ENCODE results near the gene ERAS. TPM values are rescaled to one million over a fixed set of nuclear protein-coding genes. Genes with fewer than 3 reads are reported as not detected.

Gene ERAS
- not detected in 2 replicates for total RNA-seq (2014; rRNA removed; shearing (Covaris generic); ENCODE audit: low replicate concordance)

DNA sequence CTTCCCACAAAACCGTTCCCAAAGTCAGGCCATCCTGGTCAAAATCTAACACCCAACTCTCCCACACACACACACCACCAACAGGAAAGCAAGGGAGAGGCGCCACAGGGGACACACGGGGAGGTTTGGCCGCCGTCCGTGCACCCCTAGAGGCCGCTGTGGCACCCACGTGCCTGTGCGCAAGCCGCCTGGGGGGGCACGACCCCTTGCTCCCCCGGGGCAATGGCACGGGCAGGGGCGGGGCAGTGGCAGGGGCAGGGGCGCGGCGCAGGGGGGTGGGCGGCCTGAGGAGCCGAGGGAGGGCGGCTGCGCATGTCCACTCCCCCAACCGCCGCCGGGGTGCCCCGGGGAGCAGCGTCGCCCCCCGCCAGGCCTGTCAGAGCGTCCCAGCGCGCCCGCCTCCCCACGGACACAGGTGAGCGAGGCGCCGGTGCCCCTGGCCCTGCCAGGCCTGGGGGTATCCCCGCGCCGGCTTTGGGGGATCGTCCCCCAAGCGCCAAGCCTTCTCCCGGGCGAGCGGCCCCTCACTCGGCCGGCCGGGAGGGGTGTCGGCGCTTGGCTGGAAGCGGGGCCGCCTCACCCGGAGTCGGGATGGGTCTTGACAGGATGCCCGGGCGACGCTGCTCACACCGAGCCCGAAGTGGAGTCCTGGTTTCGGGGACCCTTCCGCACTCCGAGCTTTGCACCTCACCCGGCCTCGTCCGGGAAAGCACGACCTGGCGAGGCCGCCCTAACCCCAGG is at the start of gene ERAS:
Gene ERAS, plus strand, starts transcription at position 379 of the 741 bp plus-strand sequence. CDS start 2,611 bp downstream, outside the sequence.
- no peak for DNase-seq
- Histone ChIP-seq H3K36me3 (no peaks in the 10 kb centered on the region), H3K9me3 (no peaks in the 10 kb centered on the region)

DNA sequence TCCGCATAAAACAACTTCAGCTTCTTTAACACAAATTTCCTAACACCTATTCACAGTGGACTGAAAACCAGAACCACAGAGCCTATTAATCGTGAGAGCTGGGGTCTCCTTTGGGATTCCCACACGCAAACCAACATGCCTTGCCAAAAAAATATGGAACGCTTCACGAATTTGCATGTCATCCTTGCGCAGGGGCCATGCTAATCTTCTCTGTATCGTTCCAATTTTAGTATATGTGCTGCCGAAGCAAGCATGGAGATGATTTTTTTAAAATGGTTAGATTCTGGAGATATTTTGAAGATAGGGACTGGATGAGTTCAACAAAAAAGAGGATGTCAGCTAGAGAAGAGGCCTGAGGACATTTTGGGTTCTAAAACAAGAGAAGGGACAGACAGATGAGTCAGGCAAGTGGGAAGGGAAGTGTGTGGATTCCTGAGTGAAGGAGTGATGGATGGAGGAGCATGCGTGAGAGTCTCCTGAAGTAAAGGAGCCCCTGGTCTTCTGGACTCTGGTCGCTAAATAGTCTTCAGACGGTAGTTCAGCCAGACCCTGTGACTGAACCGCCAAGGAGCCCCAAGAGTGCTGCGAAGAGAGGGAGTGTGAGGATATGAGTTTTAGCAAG is 49.4 kb upstream of the ERAS start:
- H3K9me3 ChIP-seq: no peaks in the 10 kb centered on the region
- no peak overlapping the region for H3K4me3 ChIP-seq
- no peak for DNase-seq
- H3K27me3 ChIP-seq: no peaks in the 10 kb centered on the region
- H3K36me3 ChIP-seq: no peaks in the 10 kb centered on the region

More for the DNA sequence above, at the start of gene ERAS:
- Histone ChIP-seq H3K4me3 (no peak within 1 kb of the TSS), H3K27me3 (no peaks in the 10 kb centered on the region)

- Histone ChIP-seq H3K4me3 (no peak overlapping the region), H3K27me3 (no peaks in the 10 kb centered on the region), H3K9me3 (no peaks in the 10 kb centered on the region), H3K36me3 (no peaks in the 10 kb centered on the region)
- DNase-seq: no peak
Observed at GRCh38 chrX:48779399-48779798, 46.9 kb upstream of the ERAS start.

- DNase-seq: no peak
- H3K9me3 ChIP-seq: no peaks in the 10 kb centered on the region
Observed at GRCh38 chrX:48781705-48782104, 44.6 kb upstream of the ERAS start.

GRCh38 chrX:48782216-48782615 is 44.1 kb upstream of the ERAS start:
- Histone ChIP-seq H3K4me3 (no peak overlapping the region), H3K27me3 (no peaks in the 10 kb centered on the region), H3K36me3 (no peaks in the 10 kb centered on the region), H3K9me3 (no peaks in the 10 kb centered on the region)
- DNase-seq: no peak

More at GRCh38 chrX:48781705-48782104, 44.6 kb upstream of the ERAS start:
- Histone ChIP-seq H3K27me3 (no peaks in the 10 kb centered on the region), H3K36me3 (no peaks in the 10 kb centered on the region), H3K4me3 (no peak overlapping the region)

- no peaks in the 10 kb centered on the region for H3K9me3 ChIP-seq
- DNase-seq: no peak
- no peaks in the 10 kb centered on the region for H3K36me3 ChIP-seq
- no peak overlapping the region for H3K4me3 ChIP-seq
- no peaks in the 10 kb centered on the region for H3K27me3 ChIP-seq
Observed at GRCh38 chrX:48782795-48783194, 43.5 kb upstream of the ERAS start.

- DNase-seq: no peak
- Histone ChIP-seq H3K4me3 (no peak overlapping the region), H3K9me3 (no peaks in the 10 kb centered on the region), H3K36me3 (no peaks in the 10 kb centered on the region), H3K27me3 (no peaks in the 10 kb centered on the region)
Observed at GRCh38 chrX:48784726-48785125, 41.6 kb upstream of the ERAS start.

DNA sequence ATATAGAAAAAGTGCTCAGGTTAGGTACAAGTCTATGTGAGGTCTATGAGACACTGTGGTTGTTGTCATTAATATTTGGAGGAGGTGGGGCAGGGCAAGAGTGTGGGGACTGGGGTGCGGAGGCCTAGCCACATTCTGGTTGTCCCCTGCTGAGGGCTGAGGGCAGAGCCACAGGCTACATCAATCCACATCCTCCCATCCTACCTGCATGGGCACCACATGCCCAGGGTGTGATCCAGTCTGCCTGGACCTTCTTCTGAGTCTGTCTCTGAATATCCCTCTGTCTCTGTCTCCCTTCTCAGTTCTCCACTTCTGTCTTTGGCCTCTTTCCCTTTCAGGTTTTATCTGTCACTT is 41.1 kb upstream of the ERAS start:
- no peak overlapping the region for H3K4me3 ChIP-seq
- no peaks in the 10 kb centered on the region for H3K36me3 ChIP-seq
- H3K9me3 ChIP-seq: no peaks in the 10 kb centered on the region
- no peaks in the 10 kb centered on the region for H3K27me3 ChIP-seq
- DNase-seq: no peak

- H3K4me3 ChIP-seq: no peak overlapping the region
- no peak for DNase-seq
- H3K9me3 ChIP-seq: no peaks in the 10 kb centered on the region
- H3K36me3 ChIP-seq: no peaks in the 10 kb centered on the region
- H3K27me3 ChIP-seq: no peaks in the 10 kb centered on the region
Observed at GRCh38 chrX:48785540-48786214, 40.6 kb upstream of the ERAS start.

DNA sequence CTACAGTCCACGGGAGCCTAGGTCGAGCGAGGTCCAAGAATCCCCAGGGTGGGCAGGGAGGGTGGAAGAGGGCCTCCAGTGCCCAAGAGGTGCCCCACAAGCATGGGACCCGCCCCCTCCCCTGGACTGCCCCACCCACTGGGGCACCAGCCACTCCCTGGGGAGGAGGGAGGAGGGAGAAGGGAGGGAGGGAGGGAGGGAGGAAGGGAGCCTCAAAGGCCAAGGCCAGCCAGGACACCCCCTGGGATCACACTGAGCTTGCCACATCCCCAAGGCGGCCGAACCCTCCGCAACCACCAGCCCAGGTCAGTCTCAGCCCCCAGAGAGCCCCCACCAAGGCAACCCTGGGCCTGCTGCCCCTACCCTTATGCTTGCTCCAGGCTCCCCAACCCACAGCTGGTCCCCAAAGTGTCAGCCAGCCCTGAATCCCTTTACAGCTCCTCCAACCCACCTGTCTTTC is 39.9 kb upstream of the ERAS start, which contains the start of gene GATA1:
Gene GATA1, plus strand, starts transcription at position 250 of the 460 bp plus-strand sequence. CDS start 4,520 bp downstream, outside the sequence.
- Histone ChIP-seq H3K27me3 (no peaks in the 10 kb centered on the region), H3K4me3 (no peak within 1 kb of the TSS), H3K9me3 (no peaks in the 10 kb centered on the region), H3K36me3 (no peaks in the 10 kb centered on the region)
- no peak for DNase-seq

DNA sequence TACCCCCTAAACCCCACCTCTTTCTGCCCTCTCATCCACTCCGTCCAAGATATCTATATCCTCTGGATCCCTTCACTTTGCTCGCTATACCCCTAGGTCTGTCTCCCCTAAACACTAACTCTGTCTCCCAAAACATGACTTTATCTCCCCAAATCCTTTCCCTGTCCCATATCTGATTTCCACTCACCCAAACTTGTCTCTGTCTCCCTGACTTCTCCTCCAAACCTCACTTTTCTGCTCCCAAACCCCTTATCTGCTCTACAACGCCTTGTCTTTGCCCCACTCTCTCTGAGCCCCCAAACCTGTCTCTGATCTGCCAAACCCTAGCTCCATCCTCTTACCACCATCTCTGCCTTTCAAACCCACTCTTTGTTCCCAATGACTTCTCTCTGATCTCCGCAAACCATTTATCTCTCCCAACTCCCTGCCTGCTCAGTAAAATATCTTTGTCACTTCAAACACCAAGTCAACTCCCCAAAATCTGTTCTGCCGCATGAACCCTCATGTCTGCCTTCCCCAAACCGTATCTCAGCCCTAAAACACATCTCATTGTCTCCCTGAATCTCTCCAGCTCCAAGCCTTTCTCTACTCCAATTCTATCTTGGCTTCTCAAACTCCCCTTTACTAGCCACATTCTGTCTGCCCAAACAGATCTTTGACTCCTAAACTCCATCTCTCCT is 39.3 kb upstream of the ERAS start:
- no peak for DNase-seq
- Histone ChIP-seq H3K9me3 (no peaks in the 10 kb centered on the region), H3K36me3 (no peaks in the 10 kb centered on the region), H3K4me3 (no peak overlapping the region), H3K27me3 (no peaks in the 10 kb centered on the region)

GRCh38 chrX:48787505-48788443 is 38.5 kb upstream of the ERAS start:
- Histone ChIP-seq H3K27me3 (no peaks in the 10 kb centered on the region), H3K9me3 (no peaks in the 10 kb centered on the region), H3K4me3 (no peak overlapping the region), H3K36me3 (no peaks in the 10 kb centered on the region)
- no peak for DNase-seq

DNA sequence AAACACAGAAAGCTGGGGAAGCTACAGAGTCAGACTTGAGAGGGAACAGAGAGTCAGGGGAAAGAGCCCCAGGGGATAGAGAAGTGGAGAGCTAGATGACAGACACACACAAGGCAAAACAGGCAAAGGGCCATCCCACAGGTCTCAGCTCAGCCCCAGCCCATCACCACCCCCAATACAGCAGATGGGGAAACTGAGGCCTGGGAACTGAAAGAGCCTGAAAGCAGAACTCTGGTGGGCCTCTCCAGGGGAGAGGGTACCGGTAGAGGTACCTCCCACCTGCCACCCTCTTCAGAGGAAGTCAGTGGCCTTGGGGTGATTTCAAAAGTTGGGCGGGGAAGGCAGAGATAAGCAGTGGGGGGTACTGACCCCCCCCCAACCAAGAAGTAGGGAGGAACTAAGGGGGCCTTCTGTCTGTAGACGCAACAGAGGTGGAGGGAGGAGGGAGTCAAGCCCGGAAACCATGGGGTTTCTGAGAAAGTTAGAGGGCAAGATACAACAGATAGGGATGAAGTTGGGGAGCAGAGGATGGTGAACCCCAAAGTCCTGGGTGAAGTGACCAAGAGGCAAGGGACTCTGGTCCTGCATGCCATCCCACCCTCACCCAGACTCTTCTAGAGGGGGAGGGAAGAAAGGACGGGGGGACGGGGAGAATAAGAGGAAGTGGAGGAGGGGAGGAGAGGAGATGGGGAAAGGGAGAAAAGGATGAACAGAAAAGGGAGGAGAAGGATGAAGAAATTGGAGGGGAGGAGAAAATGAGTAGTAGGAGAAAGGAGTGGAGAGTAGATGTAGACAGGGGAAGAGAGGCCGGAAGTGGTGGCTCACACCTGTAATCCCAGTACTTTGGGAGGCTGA is 36.7 kb upstream of the ERAS start:
- H3K4me3 ChIP-seq: no peak overlapping the region
- H3K36me3 ChIP-seq: no peaks in the 10 kb centered on the region
- DNase-seq: no peak
- H3K27me3 ChIP-seq: no peaks in the 10 kb centered on the region
- no peaks in the 10 kb centered on the region for H3K9me3 ChIP-seq

GRCh38 chrX:48790477-48790876 is 35.8 kb upstream of the ERAS start:
- H3K9me3 ChIP-seq: no peaks in the 10 kb centered on the region
- no peak for DNase-seq
- no peaks in the 10 kb centered on the region for H3K36me3 ChIP-seq

More at GRCh38 chrX:48790477-48790876, 35.8 kb upstream of the ERAS start:
- no peaks in the 10 kb centered on the region for H3K27me3 ChIP-seq
- H3K4me3 ChIP-seq: no peak overlapping the region

All from MG63 (cell line).